ENCODE data around the gene GRAMD1C. TPM values are rescaled to one million over a fixed set of nuclear protein-coding genes. Genes with fewer than 3 reads are reported as not detected.
A peak's percentile ranks its signal among the peaks of the same experiment; 100 is the strongest.

GRAMD1C gene
- total RNA-seq, 1 donor from 2014 or later, result 8.6 TPM

DNA sequence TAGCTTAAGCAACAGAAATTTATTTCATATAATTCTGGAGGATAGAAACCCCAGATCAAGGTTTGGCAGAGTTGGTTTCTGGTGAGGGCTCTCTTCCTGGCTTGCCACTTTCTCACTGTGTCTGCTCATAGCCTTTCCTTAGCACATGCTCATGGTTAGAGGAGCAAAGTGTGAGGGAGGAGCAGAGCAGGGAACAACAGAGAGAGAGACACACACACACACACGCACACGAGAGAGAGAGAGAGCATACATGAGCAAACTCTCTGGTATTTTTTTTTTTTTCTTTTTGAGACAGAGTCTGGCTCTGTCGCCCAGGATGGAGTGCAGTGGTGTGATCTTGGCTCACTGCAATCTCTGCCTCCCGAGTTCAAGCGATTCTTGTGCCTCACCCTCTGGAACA lies 72.4 kb downstream of the GRAMD1C start:
- no peak for DNase-seq (ENCODE audit: low read depth)
- TF ChIP-seq, protein P1, sequence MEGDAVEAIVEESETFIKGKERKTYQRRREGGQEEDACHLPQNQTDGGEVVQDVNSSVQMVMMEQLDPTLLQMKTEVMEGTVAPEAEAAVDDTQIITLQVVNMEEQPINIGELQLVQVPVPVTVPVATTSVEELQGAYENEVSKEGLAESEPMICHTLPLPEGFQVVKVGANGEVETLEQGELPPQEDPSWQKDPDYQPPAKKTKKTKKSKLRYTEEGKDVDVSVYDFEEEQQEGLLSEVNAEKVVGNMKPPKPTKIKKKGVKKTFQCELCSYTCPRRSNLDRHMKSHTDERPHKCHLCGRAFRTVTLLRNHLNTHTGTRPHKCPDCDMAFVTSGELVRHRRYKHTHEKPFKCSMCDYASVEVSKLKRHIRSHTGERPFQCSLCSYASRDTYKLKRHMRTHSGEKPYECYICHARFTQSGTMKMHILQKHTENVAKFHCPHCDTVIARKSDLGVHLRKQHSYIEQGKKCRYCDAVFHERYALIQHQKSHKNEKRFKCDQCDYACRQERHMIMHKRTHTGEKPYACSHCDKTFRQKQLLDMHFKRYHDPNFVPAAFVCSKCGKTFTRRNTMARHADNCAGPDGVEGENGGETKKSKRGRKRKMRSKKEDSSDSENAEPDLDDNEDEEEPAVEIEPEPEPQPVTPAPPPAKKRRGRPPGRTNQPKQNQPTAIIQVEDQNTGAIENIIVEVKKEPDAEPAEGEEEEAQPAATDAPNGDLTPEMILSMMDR (conservative IDR thresholded peaks at IDR 0.05; ENCODE audit: low read depth, low read length), result no peak
- H3K4me3 ChIP-seq (ENCODE audit: low read depth, low read length), result no peak overlapping the region

DNA sequence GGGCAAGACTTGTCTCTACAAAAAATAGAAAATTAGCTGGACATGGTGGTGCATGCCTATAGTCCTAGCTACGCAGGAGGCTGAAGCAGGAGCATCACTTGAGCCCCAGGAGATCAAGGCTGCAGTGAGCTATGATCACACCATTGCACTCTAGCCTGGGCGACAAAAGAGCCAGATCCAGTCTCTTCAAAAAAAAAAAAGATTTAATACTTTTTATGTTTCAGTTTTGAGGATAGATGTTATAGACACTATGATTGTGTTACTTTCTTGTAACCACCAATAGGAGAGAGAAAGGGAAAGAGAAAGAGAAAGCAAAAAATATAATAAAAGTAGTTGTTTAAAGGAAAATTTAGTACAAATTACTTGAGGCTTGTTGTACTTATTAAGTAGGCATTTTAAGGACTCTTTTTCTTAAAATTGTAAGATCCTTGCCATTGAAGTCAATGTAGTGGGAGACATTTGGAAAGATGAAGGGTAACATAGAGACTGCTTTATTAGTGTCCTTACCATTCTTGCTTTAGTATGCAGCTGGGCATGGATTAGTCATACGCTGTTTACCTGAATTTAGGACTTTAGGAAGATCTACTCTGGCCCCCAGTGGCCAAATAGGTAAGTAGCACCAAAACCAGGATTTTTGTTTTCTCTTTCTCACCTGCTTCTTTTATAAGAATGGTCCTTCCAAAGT lies 74.1 kb downstream of the GRAMD1C start:
- H3K4me3 ChIP-seq (ENCODE audit: low read depth, low read length), result no peak overlapping the region
- peak; percentile 46 for DNase-seq (ENCODE audit: low read depth)
- TF ChIP-seq, protein P1 (conservative IDR thresholded peaks at IDR 0.05; ENCODE audit: low read depth, low read length), result peak; percentile 77

DNA sequence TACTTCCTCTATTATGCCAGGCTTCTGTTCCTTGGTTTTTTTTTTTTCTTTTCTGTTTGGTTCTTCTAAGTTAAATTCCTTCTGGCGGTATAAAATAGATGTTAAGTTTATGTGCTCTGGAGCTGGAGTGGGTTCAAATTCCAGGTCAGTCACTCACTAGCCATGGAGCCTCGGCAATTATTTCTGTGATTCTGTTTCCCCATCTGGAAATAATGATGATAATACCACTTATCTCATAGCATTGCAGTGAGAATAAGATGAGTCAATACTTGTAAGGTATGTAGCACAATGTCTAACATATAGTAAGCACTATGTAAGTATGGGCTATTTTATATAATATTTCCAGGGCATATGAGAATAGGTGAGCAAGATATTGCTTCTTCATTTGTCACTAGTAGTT lies 76.1 kb downstream of the GRAMD1C start:
- DNase-seq (ENCODE audit: low read depth), result no peak
- TF ChIP-seq, protein P1 (conservative IDR thresholded peaks at IDR 0.05; ENCODE audit: low read depth, low read length), result no peak
- no peak overlapping the region for H3K4me3 ChIP-seq (ENCODE audit: low read depth, low read length)

DNA sequence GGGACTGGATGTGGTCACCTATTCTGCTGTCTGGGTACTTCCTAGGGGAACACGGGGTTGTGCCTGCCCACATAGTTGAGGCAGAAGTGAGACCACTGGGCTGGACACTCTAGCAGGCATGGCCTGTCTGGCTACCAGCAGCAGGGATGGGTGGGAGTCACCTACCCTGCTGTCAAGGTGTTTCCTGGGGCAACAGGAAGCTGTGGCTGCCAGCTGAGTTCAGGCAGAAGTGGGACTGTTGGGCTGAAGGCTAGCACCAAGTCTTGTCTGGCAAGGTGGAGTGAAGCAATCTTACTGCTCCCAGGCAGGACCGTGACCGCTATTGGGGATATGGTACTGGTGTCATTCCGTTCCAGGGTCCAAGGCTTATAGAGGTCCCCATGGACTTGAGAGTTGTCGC lies 89.0 kb downstream of the GRAMD1C start:
- no peak for DNase-seq (ENCODE audit: low read depth)
- H3K4me3 ChIP-seq (ENCODE audit: low read depth, low read length), result no peak overlapping the region
- TF ChIP-seq, protein P1 (conservative IDR thresholded peaks at IDR 0.05; ENCODE audit: low read depth, low read length), result no peak

DNA sequence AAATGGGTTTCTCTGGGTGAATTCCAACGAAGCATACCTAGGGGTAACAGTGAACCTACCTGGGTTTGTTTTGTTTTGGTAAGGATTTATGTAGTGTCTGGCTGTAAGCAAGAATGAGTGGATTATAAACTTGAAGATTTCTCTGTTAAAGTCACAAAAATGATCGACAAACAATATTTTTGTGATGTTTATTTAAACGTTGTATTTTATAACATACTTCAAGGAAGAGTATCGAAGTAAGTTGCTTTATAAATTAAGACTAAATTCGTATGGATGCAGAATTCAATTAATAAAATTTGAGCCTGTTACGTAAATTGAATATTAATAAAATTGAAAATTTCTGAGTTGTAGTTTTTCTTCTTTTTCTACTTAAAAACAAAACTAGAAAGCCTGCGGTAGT lies 108.2 kb downstream of the GRAMD1C start:
- DNase-seq (ENCODE audit: low read depth), result no peak
- TF ChIP-seq, protein P1 (conservative IDR thresholded peaks at IDR 0.05; ENCODE audit: low read depth, low read length), result no peak
- peak overlapping the region; percentile 77 for H3K4me3 ChIP-seq (ENCODE audit: low read depth, low read length)

DNA sequence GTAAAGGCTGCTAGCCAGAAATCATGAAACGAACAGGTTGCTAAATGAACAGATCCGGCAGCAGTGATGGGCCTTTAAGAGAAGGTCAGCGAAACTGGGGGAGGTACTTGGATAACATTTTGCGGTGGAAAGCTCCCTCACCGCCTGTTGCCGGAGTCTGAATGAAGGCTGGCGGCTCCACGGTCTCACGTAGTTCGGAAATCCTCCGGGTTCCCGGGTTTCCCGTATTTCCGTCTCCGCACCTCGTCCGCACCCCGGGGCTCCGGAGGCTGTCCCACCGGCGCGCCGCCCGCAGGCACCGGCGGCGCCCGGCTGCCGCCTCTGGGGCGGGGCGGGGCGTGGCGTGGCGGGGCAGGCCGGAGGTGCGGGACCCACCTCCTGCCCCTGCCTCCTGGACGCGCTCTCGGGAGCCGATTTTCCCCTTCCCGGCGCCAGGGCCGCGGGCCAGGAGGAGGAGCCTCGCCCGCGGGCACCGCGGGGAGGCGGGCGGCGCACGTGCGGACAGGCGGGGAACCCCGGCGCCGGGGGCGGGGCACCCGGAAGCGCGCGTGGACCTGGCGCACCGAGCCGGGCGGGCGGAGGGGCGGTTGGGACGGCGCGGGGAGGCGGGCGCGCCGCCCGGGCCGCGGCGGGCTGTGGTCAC lies 108.9 kb downstream of the GRAMD1C start, which contains the start of gene ZDHHC23:
Gene ZDHHC23, plus strand, starts transcription at position 642 of the 643 bp plus-strand sequence. CDS start 790 bp downstream, outside the sequence.
- peak; percentile 9 for DNase-seq (ENCODE audit: low read depth)
- TF ChIP-seq, protein P1 (conservative IDR thresholded peaks at IDR 0.05; ENCODE audit: low read depth, low read length), result no peak

More for the DNA sequence above, 108.9 kb downstream of the GRAMD1C start, which contains the start of gene ZDHHC23:
- H3K4me3 ChIP-seq (ENCODE audit: low read depth, low read length), result peak within 1 kb of the TSS; percentile 77
